ENCODE data around the gene TSLP.

Gene TSLP

DNA sequence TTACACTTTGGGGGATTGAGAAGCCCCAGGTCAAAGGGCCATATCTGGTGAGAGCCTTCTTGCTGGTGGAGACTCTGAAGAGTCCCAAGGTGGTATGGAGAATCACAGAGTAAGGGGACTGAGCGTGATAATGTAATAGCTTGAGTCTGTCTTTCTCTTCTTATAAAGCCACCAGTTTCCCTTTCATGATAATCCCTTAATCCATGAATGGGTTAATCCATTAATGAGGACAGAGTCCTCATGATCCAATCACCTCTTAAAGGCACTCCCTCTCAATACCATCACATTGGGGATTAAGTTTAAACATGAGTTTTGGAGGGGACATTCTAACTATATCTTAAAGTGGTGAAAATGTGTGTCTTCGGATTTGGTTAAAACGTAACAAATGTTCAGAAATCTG, 42.2 kb downstream of the TSLP start:
- peaks cover 32 to 73% (median 38%) of the 10 kb centered on the region in 3 donors for H3K36me3 ChIP-seq
- no peak overlapping the region for H3K4me3 ChIP-seq
- no peak for DNase-seq
- no peaks in the 10 kb centered on the region for H3K9me3 ChIP-seq
- intact Hi-C loops (cut with DNase I; ENCODE audit: low total_unique reads), result no loop called here
- no peaks in the 10 kb centered on the region for H3K27me3 ChIP-seq
- H3K27ac ChIP-seq, result no peak overlapping the region
- TF ChIP-seq, protein P1, sequence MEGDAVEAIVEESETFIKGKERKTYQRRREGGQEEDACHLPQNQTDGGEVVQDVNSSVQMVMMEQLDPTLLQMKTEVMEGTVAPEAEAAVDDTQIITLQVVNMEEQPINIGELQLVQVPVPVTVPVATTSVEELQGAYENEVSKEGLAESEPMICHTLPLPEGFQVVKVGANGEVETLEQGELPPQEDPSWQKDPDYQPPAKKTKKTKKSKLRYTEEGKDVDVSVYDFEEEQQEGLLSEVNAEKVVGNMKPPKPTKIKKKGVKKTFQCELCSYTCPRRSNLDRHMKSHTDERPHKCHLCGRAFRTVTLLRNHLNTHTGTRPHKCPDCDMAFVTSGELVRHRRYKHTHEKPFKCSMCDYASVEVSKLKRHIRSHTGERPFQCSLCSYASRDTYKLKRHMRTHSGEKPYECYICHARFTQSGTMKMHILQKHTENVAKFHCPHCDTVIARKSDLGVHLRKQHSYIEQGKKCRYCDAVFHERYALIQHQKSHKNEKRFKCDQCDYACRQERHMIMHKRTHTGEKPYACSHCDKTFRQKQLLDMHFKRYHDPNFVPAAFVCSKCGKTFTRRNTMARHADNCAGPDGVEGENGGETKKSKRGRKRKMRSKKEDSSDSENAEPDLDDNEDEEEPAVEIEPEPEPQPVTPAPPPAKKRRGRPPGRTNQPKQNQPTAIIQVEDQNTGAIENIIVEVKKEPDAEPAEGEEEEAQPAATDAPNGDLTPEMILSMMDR (IDR thresholded peaks at IDR 0.05), result no peak
- H3K4me1 ChIP-seq, result no peaks in the 10 kb centered on the region

- no peaks in the 10 kb centered on the region for H3K27me3 ChIP-seq
- no peaks in the 10 kb centered on the region for H3K4me1 ChIP-seq
- intact Hi-C loops (cut with DNase I; ENCODE audit: low total_unique reads), result no loop called here
- TF ChIP-seq, protein P1 (IDR thresholded peaks at IDR 0.05), result no peak
- no peak overlapping the region for H3K27ac ChIP-seq
- H3K9me3 ChIP-seq, result no peaks in the 10 kb centered on the region
- H3K4me3 ChIP-seq, result no peak overlapping the region
- no peak for DNase-seq
- H3K36me3 ChIP-seq, result peaks cover 33 to 75% (median 42%) of the 10 kb centered on the region in 3 donors
Measured at GRCh38 chr5:111115229-111115628, 43.7 kb downstream of the TSLP start.

- TF ChIP-seq, protein P1 (IDR thresholded peaks at IDR 0.05), result no peak
- Histone ChIP-seq H3K9me3 (no peaks in the 10 kb centered on the region), H3K4me1 (no peaks in the 10 kb centered on the region), H3K27ac (no peak overlapping the region), H3K4me3 (no peak overlapping the region), H3K27me3 (no peaks in the 10 kb centered on the region), H3K36me3 (peaks cover 32 to 79% (median 47%) of the 10 kb centered on the region in 3 donors)
- DNase-seq, result no peak
- intact Hi-C loops (cut with DNase I; ENCODE audit: low total_unique reads), result no loop called here
Measured at GRCh38 chr5:111116550-111116949, 45.0 kb downstream of the TSLP start.

GRCh38 chr5:111117136-111117535, 45.6 kb downstream of the TSLP start:
- Histone ChIP-seq H3K4me3 (no peak overlapping the region), H3K27ac (no peak overlapping the region), H3K27me3 (no peaks in the 10 kb centered on the region), H3K9me3 (no peaks in the 10 kb centered on the region), H3K36me3 (peaks cover 36 to 81% (median 53%) of the 10 kb centered on the region in 3 donors), H3K4me1 (no peaks in the 10 kb centered on the region)
- TF ChIP-seq, protein P1 (IDR thresholded peaks at IDR 0.05), result no peak
- no peak for DNase-seq
- intact Hi-C loops (cut with DNase I; ENCODE audit: low total_unique reads), result no loop called here

GRCh38 chr5:111119221-111119620, 47.7 kb downstream of the TSLP start:
- H3K9me3 ChIP-seq, result no peaks in the 10 kb centered on the region
- H3K4me1 ChIP-seq, result no peaks in the 10 kb centered on the region
- H3K27me3 ChIP-seq, result no peaks in the 10 kb centered on the region
- H3K27ac ChIP-seq, result no peak overlapping the region
- intact Hi-C loops (cut with DNase I; ENCODE audit: low total_unique reads), result no loop called here
- peaks cover 31 to 74% (median 63%) of the 10 kb centered on the region in 3 donors for H3K36me3 ChIP-seq
- H3K4me3 ChIP-seq, result no peak overlapping the region
- no peak for DNase-seq
- TF ChIP-seq, protein P1 (IDR thresholded peaks at IDR 0.05), result no peak

DNA sequence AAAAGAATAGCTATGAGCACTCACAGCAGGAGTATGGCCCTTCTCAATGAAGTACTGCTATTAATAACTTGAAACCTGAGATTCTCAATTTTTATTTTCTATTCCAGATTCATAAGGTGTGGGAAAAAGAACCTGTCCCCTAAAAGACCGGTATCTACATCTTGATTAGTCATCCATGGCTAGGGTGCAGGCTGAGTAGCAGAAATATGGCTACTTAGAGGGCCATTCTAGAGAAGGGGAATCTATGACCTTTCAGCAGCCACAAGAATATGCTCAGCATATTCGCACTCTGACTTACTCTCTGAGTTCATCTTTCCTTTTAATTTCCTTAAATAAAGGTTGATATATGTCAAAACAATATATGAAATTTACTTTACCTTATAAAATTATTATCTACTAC, 48.3 kb downstream of the TSLP start:
- Histone ChIP-seq H3K9me3 (no peaks in the 10 kb centered on the region), H3K27me3 (no peaks in the 10 kb centered on the region), H3K27ac (no peak overlapping the region), H3K4me3 (no peak overlapping the region), H3K36me3 (peaks cover 36 to 71% (median 68%) of the 10 kb centered on the region in 3 donors), H3K4me1 (no peaks in the 10 kb centered on the region)
- TF ChIP-seq, protein P1 (IDR thresholded peaks at IDR 0.05), result no peak
- intact Hi-C loops (cut with DNase I; ENCODE audit: low total_unique reads), result no loop called here
- DNase-seq, result no peak
